Mammary epithelial cell (primary cell): ENCODE results near the gene ZSCAN25.

Experiments
- CTCF ChIP-seq, 2 donors: IDR thresholded peaks in 1 of 2; conservative IDR thresholded peaks in 1 of 2; 2 replicates each; pipeline ENCODE4 v1.5.1; 2011 to 2012; ENCODE audit warnings: inconsistent platforms in 2 of 2, low read length in 2 of 2, mild to moderate bottlenecking in 2 of 2, control low read depth in 1 of 2, low read depth in 1 of 2; ENCODE audit not compliant: insufficient read depth in 1 of 2; ENCODE audit errors: extremely low read depth in 1 of 2
- EZH2 ChIP-seq: IDR thresholded peaks from 2 replicates; pipeline ENCODE4 v1.6.1; 2012; ENCODE audit warnings: low read length, inconsistent platforms, borderline replicate concordance

- no peak for TF ChIP-seq CTCF (conservative IDR thresholded peaks at IDR 0.05 in 1 of 2, IDR thresholded peaks at IDR 0.05 in 1 of 2; ENCODE audit: extremely low read depth in 1 of 2, insufficient read depth in 1 of 2, low read depth in 1 of 2, low read length in 2 of 2)
- no peak for TF ChIP-seq EZH2
Measured at GRCh38 chr7:99614495-99614894, 2.3 kb upstream of the ZSCAN25 start.
